Duodenal mucosa (tissue), 2 donors: ENCODE data around the gene C2CD2L.
"Not testable (repeated sequence)": the region's sequence is repeated elsewhere in the genome, so short reads cannot be mapped to it uniquely, and the experiment has no call there.

Experiments
- H3K27ac ChIP-seq: one replicate; pipeline ENCODE4 v1.7.0; 2013; ENCODE audit warnings: low read depth, low read length
- H3K27me3 ChIP-seq, 2 donors: one replicate each; pipeline ENCODE4 v1.7.0; 2013; ENCODE audit warnings: low read length in 2 of 2, control low read depth in 1 of 2; ENCODE audit not compliant: insufficient read depth in 2 of 2, control insufficient read depth in 1 of 2
- H3K36me3 ChIP-seq, 2 donors: one replicate each; pipeline ENCODE4 v1.7.0; 2013; ENCODE audit warnings: low read length in 2 of 2, control low read depth in 1 of 2; ENCODE audit not compliant: insufficient read depth in 2 of 2, control insufficient read depth in 1 of 2
- H3K4me1 ChIP-seq, 2 donors: one replicate each; pipeline ENCODE4 v1.7.0; 2013; ENCODE audit warnings: low read length in 2 of 2, control low read depth in 1 of 2; ENCODE audit not compliant: insufficient read depth in 2 of 2, control insufficient read depth in 1 of 2
- H3K4me3 ChIP-seq, 2 donors: one replicate each; pipeline ENCODE4 v1.7.0; 2013; ENCODE audit warnings: low read length in 2 of 2, low read depth in 1 of 2
- H3K9ac ChIP-seq, 2 donors: one replicate each; pipeline ENCODE4 v1.7.0; 2013; ENCODE audit warnings: low read length in 2 of 2, low read depth in 1 of 2
- H3K9me3 ChIP-seq, 2 donors: one replicate each; pipeline ENCODE4 v1.7.0; 2013; ENCODE audit warnings: low read length in 2 of 2, control low read depth in 1 of 2; ENCODE audit not compliant: control insufficient read depth in 1 of 2

The C2CD2L gene

GRCh38 chr11:119158467-119158866, 51.3 kb downstream of the C2CD2L start:
- no peaks in the 10 kb centered on the region for H3K4me1 ChIP-seq
- peaks cover 0 to 5% of the 10 kb centered on the region in 2 donors for H3K27me3 ChIP-seq
- no peak overlapping the region for H3K27ac ChIP-seq
- H3K9me3 ChIP-seq: no peaks in the 10 kb centered on the region
- H3K36me3 ChIP-seq: no peaks in the 10 kb centered on the region
- no peak overlapping the region for H3K9ac ChIP-seq
- H3K4me3 ChIP-seq: no peak overlapping the region

- no peak overlapping the region for H3K27ac ChIP-seq
- no peak overlapping the region for H3K4me3 ChIP-seq
- H3K9me3 ChIP-seq: no peaks in the 10 kb centered on the region
- no peak overlapping the region for H3K9ac ChIP-seq
- H3K36me3 ChIP-seq: no peaks in the 10 kb centered on the region
- H3K4me1 ChIP-seq: no peaks in the 10 kb centered on the region
- H3K27me3 ChIP-seq: no peaks in the 10 kb centered on the region
Observed at GRCh38 chr11:119160151-119160550, 53.0 kb downstream of the C2CD2L start.

DNA sequence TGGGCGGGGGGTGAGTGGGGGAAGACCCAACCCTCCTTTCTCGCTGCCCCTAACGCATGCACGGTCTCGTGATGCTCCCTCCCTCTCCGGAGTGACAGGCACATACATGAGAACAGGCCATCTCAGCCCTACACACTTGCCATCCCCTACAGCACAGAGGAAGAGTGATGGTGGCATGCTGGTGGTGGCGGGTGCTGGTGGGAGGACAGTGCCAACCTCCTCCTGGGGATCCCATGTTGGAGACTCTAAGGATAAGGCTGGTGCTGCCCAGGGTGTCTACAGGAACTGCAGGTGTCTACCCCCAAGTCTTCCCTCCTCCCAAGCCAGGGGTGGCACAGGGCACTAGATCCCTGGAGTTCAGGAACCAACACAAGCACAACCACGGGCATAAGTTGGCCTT, 54.7 kb downstream of the C2CD2L start:
- H3K9ac ChIP-seq: no peak overlapping the region
- no peaks in the 10 kb centered on the region for H3K36me3 ChIP-seq
- H3K9me3 ChIP-seq: no peaks in the 10 kb centered on the region
- H3K4me1 ChIP-seq: no peaks in the 10 kb centered on the region
- no peak overlapping the region for H3K4me3 ChIP-seq
- no peak overlapping the region for H3K27ac ChIP-seq
- no peaks in the 10 kb centered on the region for H3K27me3 ChIP-seq

GRCh38 chr11:119166368-119167076, 59.4 kb downstream of the C2CD2L start:
- Histone ChIP-seq H3K27me3 (no peaks in the 10 kb centered on the region), H3K4me1 (peaks cover 0 to 10% of the 10 kb centered on the region in 2 donors), H3K9ac (no peak overlapping the region), H3K27ac (no peak overlapping the region), H3K4me3 (no peak overlapping the region), H3K9me3 (no peaks in the 10 kb centered on the region), H3K36me3 (no peaks in the 10 kb centered on the region)

- H3K9ac ChIP-seq, H3K4me3 ChIP-seq, H3K36me3 ChIP-seq, H3K27ac ChIP-seq, H3K9me3 ChIP-seq, H3K27me3 ChIP-seq, H3K4me1 ChIP-seq: not testable (repeated sequence)
Observed at GRCh38 chr11:119167077-119167458, 59.9 kb downstream of the C2CD2L start.

DNA sequence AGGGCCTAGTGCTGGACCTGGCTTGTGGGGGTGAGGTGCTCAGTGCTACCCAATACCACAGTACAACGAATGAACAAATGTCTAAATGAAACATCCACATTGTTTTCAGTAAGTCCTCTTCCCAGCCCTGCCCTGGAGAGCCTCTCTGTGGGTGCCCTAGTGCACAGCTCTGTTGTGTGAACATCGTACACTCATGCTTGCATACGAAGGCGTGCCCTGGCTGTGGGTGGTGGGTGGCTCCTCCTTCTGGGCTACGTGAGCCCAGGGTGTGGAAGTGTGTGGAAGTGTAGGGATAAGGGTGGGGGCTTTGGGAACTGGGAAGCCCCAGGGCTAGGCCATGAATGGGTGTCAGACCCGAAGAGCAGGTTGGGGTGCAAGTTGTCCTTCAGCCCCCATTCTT, 60.8 kb downstream of the C2CD2L start:
- Histone ChIP-seq H3K9me3 (no peaks in the 10 kb centered on the region), H3K9ac (no peak overlapping the region), H3K4me1 (peaks cover 0 to 10% of the 10 kb centered on the region in 2 donors), H3K27ac (no peak overlapping the region), H3K4me3 (no peak overlapping the region), H3K36me3 (no peaks in the 10 kb centered on the region), H3K27me3 (no peaks in the 10 kb centered on the region)
